Mammary epithelial cell (primary cell): ENCODE data around the gene ABHD1.

Experiments used
- EZH2 ChIP-seq: IDR thresholded peaks from 2 replicates; pipeline ENCODE4 v1.6.1; 2012; ENCODE audit warnings: low read length, inconsistent platforms, borderline replicate concordance
- TF ChIP-seq, protein P1 (sequence below), 2 donors: IDR thresholded peaks in 1 of 2; conservative IDR thresholded peaks in 1 of 2; 2 replicates each; pipeline ENCODE4 v1.5.1; 2011 to 2012; ENCODE audit warnings: inconsistent platforms in 2 of 2, low read length in 2 of 2, mild to moderate bottlenecking in 2 of 2, control low read depth in 1 of 2, low read depth in 1 of 2; ENCODE audit not compliant: insufficient read depth in 1 of 2; ENCODE audit errors: extremely low read depth in 1 of 2

DNA sequence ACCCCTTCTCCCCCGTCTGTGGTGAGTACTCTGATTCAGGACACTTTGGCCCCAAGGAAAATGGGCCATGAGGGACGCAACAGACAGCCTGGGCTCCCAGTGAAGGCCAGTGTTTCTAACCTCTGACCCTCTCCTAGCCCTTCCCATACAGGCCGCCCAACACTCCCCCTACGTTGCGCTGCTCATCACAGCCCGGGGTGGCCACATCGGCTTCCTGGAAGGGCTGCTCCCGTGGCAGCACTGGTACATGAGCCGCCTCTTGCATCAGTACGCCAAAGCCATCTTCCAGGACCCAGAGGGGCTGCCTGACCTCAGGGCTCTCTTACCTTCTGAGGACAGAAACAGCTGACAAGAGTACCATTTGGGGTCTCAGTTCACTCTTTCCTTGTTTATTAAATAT, 6.8 kb downstream of the ABHD1 start:
- TF ChIP-seq, protein P1, sequence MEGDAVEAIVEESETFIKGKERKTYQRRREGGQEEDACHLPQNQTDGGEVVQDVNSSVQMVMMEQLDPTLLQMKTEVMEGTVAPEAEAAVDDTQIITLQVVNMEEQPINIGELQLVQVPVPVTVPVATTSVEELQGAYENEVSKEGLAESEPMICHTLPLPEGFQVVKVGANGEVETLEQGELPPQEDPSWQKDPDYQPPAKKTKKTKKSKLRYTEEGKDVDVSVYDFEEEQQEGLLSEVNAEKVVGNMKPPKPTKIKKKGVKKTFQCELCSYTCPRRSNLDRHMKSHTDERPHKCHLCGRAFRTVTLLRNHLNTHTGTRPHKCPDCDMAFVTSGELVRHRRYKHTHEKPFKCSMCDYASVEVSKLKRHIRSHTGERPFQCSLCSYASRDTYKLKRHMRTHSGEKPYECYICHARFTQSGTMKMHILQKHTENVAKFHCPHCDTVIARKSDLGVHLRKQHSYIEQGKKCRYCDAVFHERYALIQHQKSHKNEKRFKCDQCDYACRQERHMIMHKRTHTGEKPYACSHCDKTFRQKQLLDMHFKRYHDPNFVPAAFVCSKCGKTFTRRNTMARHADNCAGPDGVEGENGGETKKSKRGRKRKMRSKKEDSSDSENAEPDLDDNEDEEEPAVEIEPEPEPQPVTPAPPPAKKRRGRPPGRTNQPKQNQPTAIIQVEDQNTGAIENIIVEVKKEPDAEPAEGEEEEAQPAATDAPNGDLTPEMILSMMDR (conservative IDR thresholded peaks at IDR 0.05 in 1 of 2, IDR thresholded peaks at IDR 0.05 in 1 of 2; ENCODE audit: extremely low read depth in 1 of 2, insufficient read depth in 1 of 2, low read depth in 1 of 2, low read length in 2 of 2), result no peak
- no peak for TF ChIP-seq EZH2
